Activated CD8-positive, alpha-beta memory T cell treated with anti-CD3 and anti-CD28 coated beads, Interleukin-2, amount 50 U/mL, for 24 hours (primary cell): Measurements from ENCODE around the gene PRKCG.
"Not testable (repeated sequence)": the region's sequence is repeated elsewhere in the genome, so short reads cannot be mapped to it uniquely, and the experiment has no call there.

ENCODE experiments used
- DNase-seq: peaks from one replicate; pipeline ENCODE4 v3.0.0-alpha.2; 2020; ENCODE audit errors: extremely low read depth

The PRKCG gene

GRCh38 chr19:53944933-53945332 lies 62.9 kb downstream of the PRKCG start:
- DNase-seq: no peak

GRCh38 chr19:53945441-53945840 lies 63.4 kb downstream of the PRKCG start:
- DNase-seq: no peak

- no peak for DNase-seq
These were observed 64.0 kb downstream of the PRKCG start for GRCh38 chr19:53945998-53946397.

- no peak for DNase-seq
These were observed 65.6 kb downstream of the PRKCG start for GRCh38 chr19:53947624-53948023.

GRCh38 chr19:53948611-53949010 lies 66.6 kb downstream of the PRKCG start:
- DNase-seq: not testable (repeated sequence)

DNA sequence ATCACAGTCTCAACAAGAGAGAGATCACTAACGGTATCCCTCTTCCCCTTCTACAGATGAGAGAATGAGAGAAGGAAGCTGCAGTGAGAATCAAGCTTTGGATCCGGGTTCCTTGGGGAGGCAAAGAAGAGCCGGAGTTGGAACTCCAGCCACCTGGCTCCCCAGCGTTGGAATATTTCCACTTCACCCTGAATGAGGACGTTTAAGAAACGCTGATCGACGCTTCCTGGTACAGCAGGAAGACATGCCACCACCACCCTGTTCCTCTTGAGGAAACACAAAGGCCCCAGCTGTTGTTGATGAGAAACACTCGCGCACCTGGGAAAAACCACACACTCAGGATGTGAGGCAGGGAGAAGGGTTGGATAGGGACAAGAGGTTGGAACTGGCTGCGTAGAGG lies 69.4 kb downstream of the PRKCG start:
- DNase-seq: no peak

DNA sequence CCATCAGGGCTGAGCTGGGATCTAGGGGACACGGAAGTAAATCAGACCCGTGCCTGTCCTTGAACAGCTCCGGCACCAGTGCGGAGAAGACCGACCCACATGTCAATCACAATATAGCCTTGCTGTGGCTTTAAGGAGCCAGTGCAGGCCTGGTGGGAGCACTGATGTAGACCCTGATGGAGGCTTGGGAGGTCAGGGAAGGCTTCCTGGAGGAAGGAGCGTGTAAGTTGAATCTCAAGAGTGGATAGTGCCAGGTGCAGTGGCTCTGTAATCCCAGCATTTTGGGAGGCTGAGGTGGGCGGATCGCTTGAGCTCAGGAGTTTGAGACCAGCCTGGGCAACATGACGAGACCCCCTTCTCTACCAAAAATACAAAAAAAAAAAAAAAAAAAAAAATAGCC lies 70.0 kb downstream of the PRKCG start:
- DNase-seq: no peak

DNA sequence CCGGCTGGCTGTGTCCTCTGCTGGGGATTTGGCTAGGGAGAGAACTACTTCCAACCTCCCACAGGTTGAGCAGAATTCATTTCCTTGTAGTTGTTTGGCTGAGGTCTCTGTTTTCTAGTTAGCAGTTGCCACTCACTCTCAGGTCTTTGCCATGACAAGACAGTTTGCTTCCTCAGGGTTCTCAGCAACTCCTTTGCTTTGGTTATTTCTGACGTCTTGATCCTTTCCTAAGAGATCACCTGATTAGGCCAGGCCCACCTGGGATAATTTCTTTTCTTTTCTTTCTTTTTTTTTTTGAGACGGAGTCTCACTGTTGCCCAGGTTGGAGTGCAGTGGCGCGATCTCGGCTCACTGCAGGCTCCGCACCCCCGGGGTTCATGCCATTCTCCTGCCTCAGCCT lies 71.4 kb downstream of the PRKCG start:
- no peak for DNase-seq
